A549 (cell line): Measurements from ENCODE around the gene ZNF865.

Source experiments
- POLR2A ChIP-seq: IDR thresholded peaks from 2 replicates; pipeline ENCODE4 v1.6.1; 2012; ENCODE audit warnings: mild to moderate bottlenecking, low read length
- RAD21 ChIP-seq, 2 experiments: fragments of >200 bp in 1 of 2; sonication (Bioruptor Twin) in 1 of 2; formaldehyde crosslinking in 1 of 2; IDR thresholded peaks in 1 of 2; conservative IDR thresholded peaks in 1 of 2; 2 replicates in 1 of 2; 3 replicates in 1 of 2; pipeline ENCODE4 v1.6.1; 2012 to 2018; ENCODE audit warnings: inconsistent platforms in 1 of 2
- ZFP36 ChIP-seq: fragments of 450-650 bp; IDR thresholded peaks from 2 replicates; pipeline ENCODE4 v1.6.1; 2014; ENCODE audit warnings: borderline replicate concordance; ENCODE audit not compliant: partially characterized antibody
- TF ChIP-seq, protein P1 (sequence below): fragments of >200 bp; sonication (Bioruptor Twin); formaldehyde crosslinking; IDR thresholded peaks from 3 replicates; pipeline ENCODE4 v1.5.1; 2016

GRCh38 chr19:55635334-55635717 is 29.9 kb downstream of the ZNF865 start:
- no peak for TF ChIP-seq ZFP36
- TF ChIP-seq POLR2A: no peak
- TF ChIP-seq, protein P1, sequence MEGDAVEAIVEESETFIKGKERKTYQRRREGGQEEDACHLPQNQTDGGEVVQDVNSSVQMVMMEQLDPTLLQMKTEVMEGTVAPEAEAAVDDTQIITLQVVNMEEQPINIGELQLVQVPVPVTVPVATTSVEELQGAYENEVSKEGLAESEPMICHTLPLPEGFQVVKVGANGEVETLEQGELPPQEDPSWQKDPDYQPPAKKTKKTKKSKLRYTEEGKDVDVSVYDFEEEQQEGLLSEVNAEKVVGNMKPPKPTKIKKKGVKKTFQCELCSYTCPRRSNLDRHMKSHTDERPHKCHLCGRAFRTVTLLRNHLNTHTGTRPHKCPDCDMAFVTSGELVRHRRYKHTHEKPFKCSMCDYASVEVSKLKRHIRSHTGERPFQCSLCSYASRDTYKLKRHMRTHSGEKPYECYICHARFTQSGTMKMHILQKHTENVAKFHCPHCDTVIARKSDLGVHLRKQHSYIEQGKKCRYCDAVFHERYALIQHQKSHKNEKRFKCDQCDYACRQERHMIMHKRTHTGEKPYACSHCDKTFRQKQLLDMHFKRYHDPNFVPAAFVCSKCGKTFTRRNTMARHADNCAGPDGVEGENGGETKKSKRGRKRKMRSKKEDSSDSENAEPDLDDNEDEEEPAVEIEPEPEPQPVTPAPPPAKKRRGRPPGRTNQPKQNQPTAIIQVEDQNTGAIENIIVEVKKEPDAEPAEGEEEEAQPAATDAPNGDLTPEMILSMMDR: no peak
- TF ChIP-seq RAD21 (conservative IDR thresholded peaks at IDR 0.05 in 1 of 2, IDR thresholded peaks at IDR 0.05 in 1 of 2): no peak
